IMR-90 (cell line): ENCODE results near the gene TCEAL5.

Experiments
- MXI1 ChIP-seq: IDR thresholded peaks from 2 replicates; pipeline ENCODE4 v1.6.1; 2012; ENCODE audit warnings: low read depth, mild to moderate bottlenecking, low read length, moderate library complexity, borderline replicate concordance
- POLR2A ChIP-seq: IDR thresholded peaks from 2 replicates; pipeline ENCODE4 v1.6.1; 2012; ENCODE audit warnings: mild to moderate bottlenecking, low read depth, low read length
- TF ChIP-seq, protein P1 (sequence below): conservative IDR thresholded peaks from 2 replicates; pipeline ENCODE4 v1.5.1; 2012; ENCODE audit warnings: mild to moderate bottlenecking, low read depth, low read length, improper control_type of control experiment
- TF ChIP-seq, protein P2 (sequence below): fragments of 150-350 bp; IDR thresholded peaks from 2 replicates; pipeline ENCODE4 v1.6.1; 2017; ENCODE audit warnings: mild to moderate bottlenecking, antibody characterized with exemption, low read length, low read depth

DNA sequence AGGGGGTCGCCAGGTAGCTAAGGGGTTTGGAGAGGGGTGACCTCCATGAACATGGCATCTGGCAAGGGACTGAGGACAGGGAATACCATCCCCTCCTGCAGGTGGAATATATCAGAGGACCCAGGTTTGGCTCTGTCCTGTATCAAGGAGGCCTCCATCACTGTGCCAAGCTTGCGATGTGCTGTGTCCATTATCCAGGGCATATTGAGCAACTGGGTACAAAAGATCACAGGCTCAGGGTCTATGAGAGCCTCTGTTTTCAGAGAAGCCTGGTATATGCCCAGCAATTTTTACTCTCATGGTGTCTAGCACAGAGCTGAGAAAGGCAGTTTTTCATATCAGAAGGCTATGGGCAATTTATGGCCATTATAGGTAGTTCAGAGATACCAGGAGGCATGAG is 16.6 kb upstream of the TCEAL5 start:
- TF ChIP-seq, protein P1, sequence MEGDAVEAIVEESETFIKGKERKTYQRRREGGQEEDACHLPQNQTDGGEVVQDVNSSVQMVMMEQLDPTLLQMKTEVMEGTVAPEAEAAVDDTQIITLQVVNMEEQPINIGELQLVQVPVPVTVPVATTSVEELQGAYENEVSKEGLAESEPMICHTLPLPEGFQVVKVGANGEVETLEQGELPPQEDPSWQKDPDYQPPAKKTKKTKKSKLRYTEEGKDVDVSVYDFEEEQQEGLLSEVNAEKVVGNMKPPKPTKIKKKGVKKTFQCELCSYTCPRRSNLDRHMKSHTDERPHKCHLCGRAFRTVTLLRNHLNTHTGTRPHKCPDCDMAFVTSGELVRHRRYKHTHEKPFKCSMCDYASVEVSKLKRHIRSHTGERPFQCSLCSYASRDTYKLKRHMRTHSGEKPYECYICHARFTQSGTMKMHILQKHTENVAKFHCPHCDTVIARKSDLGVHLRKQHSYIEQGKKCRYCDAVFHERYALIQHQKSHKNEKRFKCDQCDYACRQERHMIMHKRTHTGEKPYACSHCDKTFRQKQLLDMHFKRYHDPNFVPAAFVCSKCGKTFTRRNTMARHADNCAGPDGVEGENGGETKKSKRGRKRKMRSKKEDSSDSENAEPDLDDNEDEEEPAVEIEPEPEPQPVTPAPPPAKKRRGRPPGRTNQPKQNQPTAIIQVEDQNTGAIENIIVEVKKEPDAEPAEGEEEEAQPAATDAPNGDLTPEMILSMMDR = no peak
- TF ChIP-seq, protein P2, sequence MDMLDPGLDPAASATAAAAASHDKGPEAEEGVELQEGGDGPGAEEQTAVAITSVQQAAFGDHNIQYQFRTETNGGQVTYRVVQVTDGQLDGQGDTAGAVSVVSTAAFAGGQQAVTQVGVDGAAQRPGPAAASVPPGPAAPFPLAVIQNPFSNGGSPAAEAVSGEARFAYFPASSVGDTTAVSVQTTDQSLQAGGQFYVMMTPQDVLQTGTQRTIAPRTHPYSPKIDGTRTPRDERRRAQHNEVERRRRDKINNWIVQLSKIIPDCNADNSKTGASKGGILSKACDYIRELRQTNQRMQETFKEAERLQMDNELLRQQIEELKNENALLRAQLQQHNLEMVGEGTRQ = no peak
- TF ChIP-seq MXI1 (no peak), POLR2A (no peak)
